Heart left ventricle (tissue), 16 donors: ENCODE results near the gene HOXC5. TPM values are rescaled to one million over a fixed set of nuclear protein-coding genes. Genes with fewer than 3 reads are reported as not detected.

ENCODE experiments used
- ATAC-seq, 4 donors: fragments of 200-7000 bp; cut with Tn5 transposase; one replicate each; pipeline ENCODE4 v1.9.1; 2020 to 2022; ENCODE audit warnings: moderate library complexity in 4 of 4, mild to moderate bottlenecking in 3 of 4, moderate number of reproducible peaks in 1 of 4
- DNase-seq, 5 donors: peaks; one replicate each; pipeline ENCODE4 v3.0.0-alpha.2; 2020
- H3K27ac ChIP-seq, 12 donors: fragments of 200-600 bp; sonication (generic) in 4 of 12; one replicate each; pipeline versions ENCODE4 v1.5.0 to v1.8.0; 2016 to 2022; ENCODE audit warnings: mild to moderate bottlenecking in 2 of 12
- H3K27me3 ChIP-seq, 9 donors: fragments of 200-600 bp; sonication (generic) in 2 of 9; one replicate each; pipeline versions ENCODE4 v1.5.1 to v1.8.0; 2016 to 2022; ENCODE audit warnings: mild to moderate bottlenecking in 3 of 9
- H3K36me3 ChIP-seq, 9 donors: fragments of 200-600 bp; sonication (generic) in 2 of 9; one replicate each; pipeline versions ENCODE4 v1.5.0 to v1.8.0; 2018 to 2022; ENCODE audit warnings: mild to moderate bottlenecking in 2 of 9
- H3K4me1 ChIP-seq, 12 donors: fragments of 200-600 bp; sonication (generic) in 4 of 12; one replicate each; pipeline versions ENCODE4 v1.5.0 to v1.8.0; 2016 to 2022; ENCODE audit warnings: mild to moderate bottlenecking in 3 of 12
- H3K4me3 ChIP-seq, 12 donors: fragments of 200-600 bp; sonication (generic) in 4 of 12; one replicate each; pipeline versions ENCODE4 v1.5.0 to v1.8.0; 2017 to 2022; ENCODE audit warnings: mild to moderate bottlenecking in 9 of 12, moderate library complexity in 4 of 12
- H3K9me3 ChIP-seq, 12 donors: fragments of 200-600 bp; sonication (generic) in 4 of 12; one replicate each; pipeline versions ENCODE4 v1.5.0 to v1.8.0; 2016 to 2022; ENCODE audit warnings: mild to moderate bottlenecking in 1 of 12
- CTCF ChIP-seq, 12 donors: fragments of 200-600 bp; sonication (generic) in 4 of 12; IDR thresholded peaks; one replicate each; pipeline versions ENCODE4 v1.5.0 to v1.8.0; 2018 to 2022; ENCODE audit warnings: antibody characterized with exemption in 12 of 12, mild to moderate bottlenecking in 5 of 12
- POLR2A ChIP-seq, 2 donors: fragments of 450-650 bp; IDR thresholded peaks; one replicate each; pipeline ENCODE4 v1.6.1; 2017; ENCODE audit warnings: antibody characterized with exemption in 2 of 2, mild to moderate bottlenecking in 2 of 2, moderate library complexity in 2 of 2
- WGBS, 4 donors: extraction: QIAGEN DNeasy Blood & Tissue Kit in 2 of 4; methylation state at CpG; one replicate each; pipeline versions ENCODE4 v1.1.5 to v1.1.7; 2013 to 2018; 5-methylcytosine and 5-hydroxymethylcytosine counted together
- intact Hi-C, 10 donors: fragments of 100-400 bp; cut with DNase I; formaldehyde crosslinking; loops; one replicate each; pipeline versions ENCODE4 v1.11.1 to v1.14.2; 2022
- polyA plus RNA-seq, 2 donors: library from polyadenylated mRNA; stranded (reverse); fragments of 200-250 nt; gene quantifications; one replicate each; pipeline ENCODE4 v1.2.3, GENCODE V29; 2013
- total RNA-seq, 9 donors: library from RNA; depleted of rRNA in 2 of 9; stranded (reverse); fragments of >200 nt in 2 of 9; fragmentation: NEBNext Ultra II Directional in 3 of 9; extraction: Animal tissue kit (Norgen Biotek cat#: 25700) in 3 of 9; gene quantifications; one replicate each; pipeline versions ENCODE4 v1.1.0 to v1.2.4, GENCODE V29; 2016 to 2023
- donor health status: ischemic (EF 13 %, LVEDD 7.1; RV severe dilation, severe dysfunction).
- donor health status: healthy with polysubstance abuse.
- donor health status: DM: no; HTN: yes; CAD: no.
- donor health status: DM: no; HTN: no; CAD: no.
- donor health status: ischemic (EF 25% LVEDD 6.9; RV normal size, moderate dysfunction).
- donor health status: ischemic (EF 25% LVEDD 5.7; RV mildly dilated, moderate dysfunction).
- donor health status: healthy.
- donor health status: DM: yes; HTN: yes; CAD: no.
- donor health status: ischemic (EF 35%, LVEDD 5.7; RV mildly dilated, moderate dysfunction).
- donor health status: nonischemic (EF 11% LVEDD 7.7; RV severe dilation, severe dysfunction).
- donor health status: DM: yes; HTN: yes; CAD: no.
- donor health status: PGD.
- donor health status: ischemic (EF 29% LVEDD 5.4; RV normal size, mild dysfunction).
- donor health status: nonischemic (EF 23%, LVEDD 6.1; RV moderate dilation, normal function).

Gene HOXC5
- total and polyA plus RNA-seq, 11 donors: not detected

GRCh38 chr12:54047964-54048303, 15.1 kb downstream of the HOXC5 start:
- Histone ChIP-seq H3K36me3 (no peaks in the 10 kb centered on the region), H3K4me1 (peaks cover 0 to 16% (median 2%) of the 10 kb centered on the region in 12 donors), H3K4me3 (no peak overlapping the region), H3K27ac (no peak overlapping the region), H3K9me3 (no peaks in the 10 kb centered on the region), H3K27me3 (peaks cover 62 to 99% (median 93%) of the 10 kb centered on the region in 9 donors)
- no peak for TF ChIP-seq CTCF (IDR thresholded peaks at IDR 0.05)
- TF ChIP-seq POLR2A (IDR thresholded peaks at IDR 0.05): no peak
- WGBS, 4 donors: 11 to 24% (median 16%) methylated on average over 8 of the region's 8 CpGs
- DNase-seq (no peak), ATAC-seq (no peak)
- intact Hi-C loops: no loop called here

DNA sequence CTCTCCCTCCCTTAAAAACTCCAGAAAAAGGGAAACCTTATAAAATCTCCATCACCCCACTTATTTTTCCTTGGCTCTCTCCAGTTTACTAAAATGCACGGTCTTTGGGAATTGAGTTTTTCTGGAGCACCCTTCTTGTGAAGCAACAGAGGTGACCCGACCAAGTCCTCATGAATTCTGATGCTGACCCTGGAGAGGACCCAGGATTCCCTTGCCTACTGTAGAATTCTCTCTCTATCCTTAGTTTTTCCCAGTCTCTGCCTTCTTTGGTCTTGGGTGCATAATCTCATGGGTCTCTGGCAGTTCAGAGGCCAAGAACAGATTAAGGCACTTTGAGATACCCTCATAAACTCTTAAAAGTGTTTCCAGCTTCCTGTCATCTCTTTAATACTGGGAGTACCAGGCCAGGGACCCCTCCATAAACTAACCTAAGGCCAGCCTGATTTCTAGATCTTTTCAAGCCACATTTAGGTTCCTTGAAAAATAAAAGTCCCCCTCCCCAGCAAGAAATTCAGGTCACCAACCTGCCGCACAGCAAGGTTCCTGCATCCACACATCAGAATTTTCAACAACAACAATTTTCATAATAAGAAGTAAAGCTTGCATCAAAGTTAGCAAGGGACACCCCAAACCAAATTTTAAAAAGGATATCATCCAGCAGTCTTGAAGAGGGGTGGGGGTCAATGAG, 15.7 kb downstream of the HOXC5 start:
- ATAC-seq (no peak), DNase-seq (no peak)
- H3K27me3 ChIP-seq: peaks cover 63 to 99% (median 95%) of the 10 kb centered on the region in 9 donors
- TF ChIP-seq POLR2A (IDR thresholded peaks at IDR 0.05): no peak
- H3K4me3 ChIP-seq: no peak overlapping the region
- H3K4me1 ChIP-seq: peaks cover 0 to 22% (median 4%) of the 10 kb centered on the region in 12 donors
- 17 to 33% (median 21%) methylated on average over 3 of the region's 3 CpGs for WGBS, 4 donors
- no peak overlapping the region for H3K27ac ChIP-seq
- H3K9me3 ChIP-seq: no peaks in the 10 kb centered on the region
- H3K36me3 ChIP-seq: no peaks in the 10 kb centered on the region
- intact Hi-C loops: no loop called here

DNA sequence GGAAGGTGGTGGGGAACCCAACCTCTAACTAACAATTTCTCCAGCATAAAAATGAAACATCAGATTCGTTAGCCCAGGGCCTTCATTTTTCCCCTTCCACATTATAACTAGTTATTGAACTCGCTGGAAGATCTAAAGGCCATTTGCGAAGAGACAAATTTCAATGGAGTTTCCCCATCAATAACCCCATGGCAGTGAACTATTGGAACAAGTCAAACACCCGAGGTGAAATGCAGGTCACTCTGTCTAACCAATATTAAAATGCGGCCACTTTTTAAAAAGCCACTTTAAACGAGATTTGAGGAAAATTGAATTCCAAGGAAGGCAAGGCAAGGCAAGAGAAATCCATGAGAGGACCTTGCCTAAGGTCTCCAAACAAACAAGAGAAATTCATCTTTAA, 16.3 kb downstream of the HOXC5 start:
- ATAC-seq (no peak), DNase-seq (no peak)
- no peaks in the 10 kb centered on the region for H3K36me3 ChIP-seq
- no peak for TF ChIP-seq CTCF (IDR thresholded peaks at IDR 0.05)
- no peak for TF ChIP-seq POLR2A (IDR thresholded peaks at IDR 0.05)
- 16 to 29% (median 19%) methylated on average over 6 of the region's 6 CpGs for WGBS, 4 donors
- no peaks in the 10 kb centered on the region for H3K9me3 ChIP-seq
- peaks cover 63 to 99% (median 98%) of the 10 kb centered on the region in 9 donors for H3K27me3 ChIP-seq
- intact Hi-C loops: no loop called here
- no peak overlapping the region for H3K27ac ChIP-seq
- H3K4me1 ChIP-seq: peaks cover 0 to 22% (median 4%) of the 10 kb centered on the region in 12 donors
- H3K4me3 ChIP-seq: no peak overlapping the region

DNA sequence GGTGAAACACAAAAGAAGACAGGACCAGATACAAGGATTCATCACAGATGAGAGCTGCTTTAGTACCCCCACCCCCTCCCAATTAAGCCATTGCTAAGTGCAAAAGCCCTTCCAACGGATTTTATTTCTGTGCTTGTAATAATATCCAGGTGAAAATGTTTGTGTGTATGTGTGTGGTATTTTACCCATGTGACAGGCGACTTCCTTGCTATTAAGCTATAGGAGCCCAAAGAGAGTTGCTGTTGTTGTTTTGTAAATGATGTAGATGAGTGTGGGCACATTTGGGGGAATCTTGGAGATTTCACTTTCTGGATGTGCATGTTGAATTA, 17.6 kb downstream of the HOXC5 start:
- ATAC-seq: no peak
- peaks cover 63 to 99% (median 96%) of the 10 kb centered on the region in 9 donors for H3K27me3 ChIP-seq
- WGBS, 4 donors: 7 to 21% (median 10%) methylated on average over 2 of the region's 2 CpGs

More for the DNA sequence above, 17.6 kb downstream of the HOXC5 start:
- no peaks in the 10 kb centered on the region for H3K36me3 ChIP-seq
- no peaks in the 10 kb centered on the region for H3K9me3 ChIP-seq
- TF ChIP-seq CTCF (IDR thresholded peaks at IDR 0.05) (no peak), POLR2A (IDR thresholded peaks at IDR 0.05) (no peak)
- DNase-seq: no peak
- H3K4me3 ChIP-seq: no peak overlapping the region
- H3K27ac ChIP-seq: no peak overlapping the region
- intact Hi-C loops: no loop called here
- H3K4me1 ChIP-seq: peaks cover 0 to 22% (median 4%) of the 10 kb centered on the region in 12 donors
